Neutrophil (primary cell): Measurements from ENCODE around the gene SLC16A1.

Experiments
- H3K27ac ChIP-seq: fragments of 200-600 bp; sonication (generic); 2 replicates; pipeline ENCODE4 v1.5.1; 2016; ENCODE audit warnings: mild to moderate bottlenecking, moderate library complexity
- H3K27me3 ChIP-seq: fragments of 200-600 bp; sonication (generic); 2 replicates; pipeline ENCODE4 v1.6.0; 2016; ENCODE audit warnings: mild to moderate bottlenecking
- H3K36me3 ChIP-seq: fragments of 200-600 bp; sonication (generic); 2 replicates; pipeline ENCODE4 v1.5.1; 2017
- H3K4me1 ChIP-seq, 2 experiments: fragments of 200-600 bp in 1 of 2; sonication (generic) in 1 of 2; 1 replicate in 1 of 2; 2 replicates in 1 of 2; pipeline versions ENCODE4 v1.5.1 to v1.6.1; 2013 to 2016; ENCODE audit warnings: low read depth in 1 of 2, low read length in 1 of 2, mild to moderate bottlenecking in 1 of 2, moderate library complexity in 1 of 2; ENCODE audit not compliant: control insufficient read depth in 1 of 2, insufficient read depth in 1 of 2
- H3K4me3 ChIP-seq, 2 experiments: fragments of 200-600 bp in 1 of 2; sonication (generic) in 1 of 2; 1 replicate in 1 of 2; 2 replicates in 1 of 2; pipeline ENCODE4 v1.5.1; 2013 to 2016; ENCODE audit warnings: low read depth in 1 of 2, low read length in 1 of 2, mild to moderate bottlenecking in 1 of 2, moderate library complexity in 1 of 2
- H3K9me3 ChIP-seq: fragments of 200-600 bp; sonication (generic); 2 replicates; pipeline ENCODE4 v1.5.1; 2016
- TF ChIP-seq, protein P1 (sequence below): fragments of 200-600 bp; sonication (generic); IDR thresholded peaks from 2 replicates; pipeline ENCODE4 v1.5.1; 2016; ENCODE audit warnings: antibody characterized with exemption

Gene SLC16A1

DNA sequence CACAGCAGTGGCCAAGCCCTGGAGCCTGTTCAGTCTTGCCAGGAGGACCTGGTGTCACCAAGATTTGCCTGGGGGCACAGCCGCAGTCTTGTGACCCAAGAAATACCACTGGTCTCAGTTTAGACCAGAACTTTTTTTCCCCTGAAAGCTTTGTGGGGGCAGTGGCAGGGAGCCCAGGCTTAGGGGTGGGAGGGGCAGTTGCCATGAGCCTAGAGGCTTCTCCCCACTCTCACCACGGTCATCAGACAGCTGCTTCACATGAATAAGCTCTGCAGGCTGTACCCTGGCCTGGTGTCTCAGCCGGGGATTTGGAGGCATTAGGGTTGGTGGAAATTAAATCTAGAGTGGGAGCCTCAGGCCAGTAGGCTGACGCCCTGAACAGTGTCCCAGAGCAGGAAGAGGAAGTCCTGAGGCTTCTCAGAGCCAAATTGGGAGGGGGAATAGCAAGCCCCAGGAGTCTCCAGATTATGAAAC, 73.7 kb downstream of the SLC16A1 start:
- H3K4me3 ChIP-seq: no peak overlapping the region
- no peak overlapping the region for H3K27ac ChIP-seq
- H3K27me3 ChIP-seq: peaks cover 36% of the 10 kb centered on the region
- TF ChIP-seq, protein P1, sequence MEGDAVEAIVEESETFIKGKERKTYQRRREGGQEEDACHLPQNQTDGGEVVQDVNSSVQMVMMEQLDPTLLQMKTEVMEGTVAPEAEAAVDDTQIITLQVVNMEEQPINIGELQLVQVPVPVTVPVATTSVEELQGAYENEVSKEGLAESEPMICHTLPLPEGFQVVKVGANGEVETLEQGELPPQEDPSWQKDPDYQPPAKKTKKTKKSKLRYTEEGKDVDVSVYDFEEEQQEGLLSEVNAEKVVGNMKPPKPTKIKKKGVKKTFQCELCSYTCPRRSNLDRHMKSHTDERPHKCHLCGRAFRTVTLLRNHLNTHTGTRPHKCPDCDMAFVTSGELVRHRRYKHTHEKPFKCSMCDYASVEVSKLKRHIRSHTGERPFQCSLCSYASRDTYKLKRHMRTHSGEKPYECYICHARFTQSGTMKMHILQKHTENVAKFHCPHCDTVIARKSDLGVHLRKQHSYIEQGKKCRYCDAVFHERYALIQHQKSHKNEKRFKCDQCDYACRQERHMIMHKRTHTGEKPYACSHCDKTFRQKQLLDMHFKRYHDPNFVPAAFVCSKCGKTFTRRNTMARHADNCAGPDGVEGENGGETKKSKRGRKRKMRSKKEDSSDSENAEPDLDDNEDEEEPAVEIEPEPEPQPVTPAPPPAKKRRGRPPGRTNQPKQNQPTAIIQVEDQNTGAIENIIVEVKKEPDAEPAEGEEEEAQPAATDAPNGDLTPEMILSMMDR: no peak
- no peaks in the 10 kb centered on the region for H3K4me1 ChIP-seq
- H3K9me3 ChIP-seq: no peaks in the 10 kb centered on the region
- no peaks in the 10 kb centered on the region for H3K36me3 ChIP-seq

DNA sequence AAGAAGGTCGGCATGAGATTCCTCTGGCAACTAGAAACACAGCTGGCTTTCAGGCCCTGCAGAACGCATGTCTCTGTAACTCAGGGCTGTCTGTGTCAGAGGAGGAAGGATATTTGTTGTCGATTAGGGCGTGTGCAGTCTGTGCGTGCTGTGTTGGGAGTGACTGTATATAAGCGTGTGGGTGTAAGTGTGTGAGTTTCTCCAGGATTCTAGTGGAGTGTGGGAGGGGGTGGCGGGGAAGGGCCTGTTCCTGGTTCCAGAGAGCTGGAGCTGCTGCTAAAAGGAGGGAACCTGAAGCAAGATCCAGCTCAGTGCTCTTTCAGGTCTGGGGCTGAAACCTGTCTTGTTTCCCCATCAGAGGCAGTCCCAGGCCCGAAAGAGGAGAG, 74.3 kb downstream of the SLC16A1 start:
- TF ChIP-seq, protein P1: no peak
- Histone ChIP-seq H3K27me3 (peaks cover 38% of the 10 kb centered on the region), H3K4me1 (no peaks in the 10 kb centered on the region), H3K27ac (no peak overlapping the region), H3K36me3 (no peaks in the 10 kb centered on the region), H3K4me3 (no peak overlapping the region), H3K9me3 (no peaks in the 10 kb centered on the region)

DNA sequence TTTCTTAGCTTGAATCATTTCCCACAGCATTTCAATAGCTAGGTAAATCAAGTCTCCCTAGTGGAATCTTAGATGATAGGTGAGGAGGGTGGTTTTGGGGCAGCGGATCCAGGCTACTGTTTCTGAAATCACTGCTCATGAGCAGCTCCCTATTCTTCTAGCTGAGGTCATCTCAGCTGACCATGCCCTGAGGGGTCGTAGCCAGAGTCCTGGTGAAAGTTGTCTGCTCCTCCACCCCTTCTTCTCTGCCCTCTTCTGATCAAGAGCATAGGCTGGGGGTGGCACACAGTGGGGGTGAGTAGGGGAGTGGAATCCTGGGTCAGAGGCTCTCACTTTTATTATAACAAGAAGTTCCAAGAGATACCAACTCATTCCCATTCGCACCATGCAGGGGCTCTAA, 76.2 kb downstream of the SLC16A1 start:
- Histone ChIP-seq H3K27ac (no peak overlapping the region), H3K4me1 (no peaks in the 10 kb centered on the region), H3K36me3 (no peaks in the 10 kb centered on the region), H3K4me3 (no peak overlapping the region), H3K9me3 (no peaks in the 10 kb centered on the region), H3K27me3 (peaks cover 41% of the 10 kb centered on the region)
- TF ChIP-seq, protein P1: no peak

DNA sequence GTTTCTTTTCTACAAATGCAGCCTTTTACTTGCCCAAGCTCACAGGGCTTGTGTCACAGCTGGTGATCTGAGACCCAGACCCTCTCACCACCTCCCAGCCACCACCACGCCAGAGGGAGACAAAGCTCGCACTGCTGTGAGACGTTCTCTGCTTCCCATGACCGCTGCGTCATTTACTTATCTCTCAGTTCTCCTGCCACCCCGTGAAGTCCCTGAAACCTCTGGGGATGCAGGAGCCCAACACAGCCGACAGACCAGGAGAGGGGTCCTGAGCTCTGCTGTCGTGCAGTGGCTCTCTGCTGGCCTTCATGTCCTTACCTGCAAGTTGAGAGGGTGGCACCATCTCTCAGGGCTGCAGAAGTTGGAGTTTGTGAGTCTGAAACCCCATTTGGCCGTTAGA, 77.7 kb downstream of the SLC16A1 start:
- Histone ChIP-seq H3K4me1 (no peaks in the 10 kb centered on the region), H3K36me3 (no peaks in the 10 kb centered on the region), H3K27ac (no peak overlapping the region), H3K4me3 (no peak overlapping the region), H3K27me3 (peaks cover 50% of the 10 kb centered on the region), H3K9me3 (no peaks in the 10 kb centered on the region)
- TF ChIP-seq, protein P1: no peak

DNA sequence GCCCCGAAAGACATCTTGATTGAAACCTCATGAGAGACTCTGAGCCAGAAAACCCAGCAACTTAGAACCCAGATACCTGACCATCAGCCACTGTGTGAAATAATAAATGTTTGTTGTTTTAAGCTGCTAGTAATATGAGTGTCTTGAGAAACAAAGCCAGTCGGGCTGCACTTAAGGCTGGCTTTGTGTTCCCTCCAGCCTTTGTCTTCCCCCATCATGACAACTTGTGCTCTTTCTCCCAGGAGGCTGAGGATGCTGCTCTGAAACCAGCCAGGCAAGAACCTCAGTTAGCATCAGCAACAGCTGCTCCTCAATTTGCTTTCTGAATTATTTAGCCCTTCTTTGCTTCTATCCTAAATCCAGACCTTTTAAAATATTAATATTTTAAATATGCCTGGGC, 78.2 kb downstream of the SLC16A1 start:
- H3K4me1 ChIP-seq: no peaks in the 10 kb centered on the region
- peaks cover 54% of the 10 kb centered on the region for H3K27me3 ChIP-seq
- no peaks in the 10 kb centered on the region for H3K9me3 ChIP-seq
- no peaks in the 10 kb centered on the region for H3K36me3 ChIP-seq
- no peak overlapping the region for H3K27ac ChIP-seq
- H3K4me3 ChIP-seq: no peak overlapping the region
- TF ChIP-seq, protein P1: no peak

DNA sequence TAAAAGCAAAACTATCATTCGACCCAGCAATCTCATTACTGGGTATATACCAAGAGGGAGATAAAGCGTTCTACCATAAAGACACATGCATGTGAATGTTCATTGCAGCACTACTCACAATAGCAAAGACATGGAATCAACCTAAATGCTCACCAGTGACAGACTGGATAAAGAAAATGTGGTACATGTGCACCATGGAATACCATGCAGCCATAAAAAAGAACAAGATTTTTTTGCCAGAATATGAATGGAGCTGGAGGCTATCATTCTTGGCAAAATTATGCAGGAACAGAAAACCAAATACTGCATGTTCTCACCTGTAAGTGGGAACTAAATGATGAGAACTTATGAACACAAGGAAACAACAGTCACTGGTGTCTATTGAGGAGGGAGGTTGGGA, 79.7 kb downstream of the SLC16A1 start:
- Histone ChIP-seq H3K4me3 (no peak overlapping the region), H3K4me1 (no peaks in the 10 kb centered on the region), H3K36me3 (no peaks in the 10 kb centered on the region), H3K27me3 (peaks cover 61% of the 10 kb centered on the region), H3K9me3 (no peaks in the 10 kb centered on the region), H3K27ac (no peak overlapping the region)
- TF ChIP-seq, protein P1: no peak
